H1 (cell line): ENCODE measurements around the gene LOXHD1. TPM values are rescaled to one million over a fixed set of nuclear protein-coding genes. Genes with fewer than 3 reads are reported as not detected.

Experiments used
- RAD21 ChIP-seq, 2 experiments: IDR thresholded peaks in 1 of 2; conservative IDR thresholded peaks in 1 of 2; 2 replicates each; pipeline ENCODE4 v1.6.1; 2011; ENCODE audit warnings: low read depth in 2 of 2, low read length in 2 of 2, improper control_type of control experiment in 1 of 2, inconsistent platforms in 1 of 2, mild to moderate bottlenecking in 1 of 2, moderate library complexity in 1 of 2
- RFX5 ChIP-seq: IDR thresholded peaks from 2 replicates; pipeline ENCODE4 v1.6.1; 2011; ENCODE audit warnings: low read depth, low read length, improper control_type of control experiment, borderline replicate concordance
- polyA plus RNA-seq, 7 experiments: library from polyadenylated mRNA; depleted of rRNA in 3 of 7; stranded (reverse) in 5 of 7; unstranded in 2 of 7; fragments of >200 nt in 5 of 7; fragments of 200-250 nt in 2 of 7; gene quantifications; 1 replicate in 5 of 7; 2 replicates in 1 of 7; 4 replicates in 1 of 7; pipeline versions ENCODE4 v1.2.1 to v1.2.3, GENCODE V29; 2011 to 2013; ENCODE audit warnings: missing spikeins in 2 of 7, mixed read lengths in 2 of 7
- total RNA-seq: library from RNA; stranded (reverse); fragmentation: NEBNext Ultra II Directional; extraction: Animal tissue kit (Norgen Biotek cat#: 25700); gene quantifications from 2 replicates; pipeline ENCODE4 v1.2.1, GENCODE V29; 2021
- TF ChIP-seq, protein P1 (sequence below): fragments of 300-600 bp; sonication (generic); IDR thresholded peaks from 2 replicates; pipeline ENCODE4 v1.7.1; 2012; ENCODE audit warnings: low read length, moderate library complexity, mild to moderate bottlenecking, inconsistent platforms; ENCODE audit not compliant: insufficient replicate concordance

The LOXHD1 gene
- total and polyA plus RNA-seq, 2 of the 8 experiments (the other 6 are each of a cell fraction or from before 2014, with no cell fraction given): 0.02 TPM; not detected in 1

DNA sequence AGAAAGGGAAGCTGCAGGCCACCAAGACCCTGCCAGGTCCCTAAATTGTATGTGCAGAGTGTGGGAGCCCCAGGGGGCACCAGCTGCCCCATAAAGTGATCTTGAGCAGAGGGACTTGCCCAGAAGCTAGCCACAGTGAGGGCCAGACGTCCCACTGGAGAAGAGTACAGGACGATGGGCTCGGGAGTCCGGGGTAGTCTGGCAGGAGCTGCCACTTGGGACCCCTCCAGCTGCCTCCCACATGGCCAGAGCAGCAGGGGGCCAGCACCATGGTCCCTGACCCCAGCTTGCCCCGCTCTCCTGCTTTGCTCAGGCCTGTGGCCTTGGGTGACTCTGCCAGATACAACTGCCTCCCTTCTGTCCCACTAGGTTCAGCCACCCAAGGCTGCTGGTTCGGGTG lies 11.7 kb upstream of the LOXHD1 start (continued):
- TF ChIP-seq, protein P1, sequence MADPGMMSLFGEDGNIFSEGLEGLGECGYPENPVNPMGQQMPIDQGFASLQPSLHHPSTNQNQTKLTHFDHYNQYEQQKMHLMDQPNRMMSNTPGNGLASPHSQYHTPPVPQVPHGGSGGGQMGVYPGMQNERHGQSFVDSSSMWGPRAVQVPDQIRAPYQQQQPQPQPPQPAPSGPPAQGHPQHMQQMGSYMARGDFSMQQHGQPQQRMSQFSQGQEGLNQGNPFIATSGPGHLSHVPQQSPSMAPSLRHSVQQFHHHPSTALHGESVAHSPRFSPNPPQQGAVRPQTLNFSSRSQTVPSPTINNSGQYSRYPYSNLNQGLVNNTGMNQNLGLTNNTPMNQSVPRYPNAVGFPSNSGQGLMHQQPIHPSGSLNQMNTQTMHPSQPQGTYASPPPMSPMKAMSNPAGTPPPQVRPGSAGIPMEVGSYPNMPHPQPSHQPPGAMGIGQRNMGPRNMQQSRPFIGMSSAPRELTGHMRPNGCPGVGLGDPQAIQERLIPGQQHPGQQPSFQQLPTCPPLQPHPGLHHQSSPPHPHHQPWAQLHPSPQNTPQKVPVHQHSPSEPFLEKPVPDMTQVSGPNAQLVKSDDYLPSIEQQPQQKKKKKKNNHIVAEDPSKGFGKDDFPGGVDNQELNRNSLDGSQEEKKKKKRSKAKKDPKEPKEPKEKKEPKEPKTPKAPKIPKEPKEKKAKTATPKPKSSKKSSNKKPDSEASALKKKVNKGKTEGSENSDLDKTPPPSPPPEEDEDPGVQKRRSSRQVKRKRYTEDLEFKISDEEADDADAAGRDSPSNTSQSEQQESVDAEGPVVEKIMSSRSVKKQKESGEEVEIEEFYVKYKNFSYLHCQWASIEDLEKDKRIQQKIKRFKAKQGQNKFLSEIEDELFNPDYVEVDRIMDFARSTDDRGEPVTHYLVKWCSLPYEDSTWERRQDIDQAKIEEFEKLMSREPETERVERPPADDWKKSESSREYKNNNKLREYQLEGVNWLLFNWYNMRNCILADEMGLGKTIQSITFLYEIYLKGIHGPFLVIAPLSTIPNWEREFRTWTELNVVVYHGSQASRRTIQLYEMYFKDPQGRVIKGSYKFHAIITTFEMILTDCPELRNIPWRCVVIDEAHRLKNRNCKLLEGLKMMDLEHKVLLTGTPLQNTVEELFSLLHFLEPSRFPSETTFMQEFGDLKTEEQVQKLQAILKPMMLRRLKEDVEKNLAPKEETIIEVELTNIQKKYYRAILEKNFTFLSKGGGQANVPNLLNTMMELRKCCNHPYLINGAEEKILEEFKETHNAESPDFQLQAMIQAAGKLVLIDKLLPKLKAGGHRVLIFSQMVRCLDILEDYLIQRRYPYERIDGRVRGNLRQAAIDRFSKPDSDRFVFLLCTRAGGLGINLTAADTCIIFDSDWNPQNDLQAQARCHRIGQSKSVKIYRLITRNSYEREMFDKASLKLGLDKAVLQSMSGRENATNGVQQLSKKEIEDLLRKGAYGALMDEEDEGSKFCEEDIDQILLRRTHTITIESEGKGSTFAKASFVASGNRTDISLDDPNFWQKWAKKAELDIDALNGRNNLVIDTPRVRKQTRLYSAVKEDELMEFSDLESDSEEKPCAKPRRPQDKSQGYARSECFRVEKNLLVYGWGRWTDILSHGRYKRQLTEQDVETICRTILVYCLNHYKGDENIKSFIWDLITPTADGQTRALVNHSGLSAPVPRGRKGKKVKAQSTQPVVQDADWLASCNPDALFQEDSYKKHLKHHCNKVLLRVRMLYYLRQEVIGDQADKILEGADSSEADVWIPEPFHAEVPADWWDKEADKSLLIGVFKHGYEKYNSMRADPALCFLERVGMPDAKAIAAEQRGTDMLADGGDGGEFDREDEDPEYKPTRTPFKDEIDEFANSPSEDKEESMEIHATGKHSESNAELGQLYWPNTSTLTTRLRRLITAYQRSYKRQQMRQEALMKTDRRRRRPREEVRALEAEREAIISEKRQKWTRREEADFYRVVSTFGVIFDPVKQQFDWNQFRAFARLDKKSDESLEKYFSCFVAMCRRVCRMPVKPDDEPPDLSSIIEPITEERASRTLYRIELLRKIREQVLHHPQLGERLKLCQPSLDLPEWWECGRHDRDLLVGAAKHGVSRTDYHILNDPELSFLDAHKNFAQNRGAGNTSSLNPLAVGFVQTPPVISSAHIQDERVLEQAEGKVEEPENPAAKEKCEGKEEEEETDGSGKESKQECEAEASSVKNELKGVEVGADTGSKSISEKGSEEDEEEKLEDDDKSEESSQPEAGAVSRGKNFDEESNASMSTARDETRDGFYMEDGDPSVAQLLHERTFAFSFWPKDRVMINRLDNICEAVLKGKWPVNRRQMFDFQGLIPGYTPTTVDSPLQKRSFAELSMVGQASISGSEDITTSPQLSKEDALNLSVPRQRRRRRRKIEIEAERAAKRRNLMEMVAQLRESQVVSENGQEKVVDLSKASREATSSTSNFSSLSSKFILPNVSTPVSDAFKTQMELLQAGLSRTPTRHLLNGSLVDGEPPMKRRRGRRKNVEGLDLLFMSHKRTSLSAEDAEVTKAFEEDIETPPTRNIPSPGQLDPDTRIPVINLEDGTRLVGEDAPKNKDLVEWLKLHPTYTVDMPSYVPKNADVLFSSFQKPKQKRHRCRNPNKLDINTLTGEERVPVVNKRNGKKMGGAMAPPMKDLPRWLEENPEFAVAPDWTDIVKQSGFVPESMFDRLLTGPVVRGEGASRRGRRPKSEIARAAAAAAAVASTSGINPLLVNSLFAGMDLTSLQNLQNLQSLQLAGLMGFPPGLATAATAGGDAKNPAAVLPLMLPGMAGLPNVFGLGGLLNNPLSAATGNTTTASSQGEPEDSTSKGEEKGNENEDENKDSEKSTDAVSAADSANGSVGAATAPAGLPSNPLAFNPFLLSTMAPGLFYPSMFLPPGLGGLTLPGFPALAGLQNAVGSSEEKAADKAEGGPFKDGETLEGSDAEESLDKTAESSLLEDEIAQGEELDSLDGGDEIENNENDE: no peak
- TF ChIP-seq RFX5 (no peak), RAD21 (IDR thresholded peaks at IDR 0.05 in 1 of 2, conservative IDR thresholded peaks at IDR 0.05 in 1 of 2; ENCODE audit: low read depth in 2 of 2, low read length in 2 of 2) (no peak)
